Measurements from ENCODE around the gene MYO1F.
"Not testable (repeated sequence)": the region's sequence is repeated elsewhere in the genome, so short reads cannot be mapped to it uniquely, and the experiment has no call there.

Gene MYO1F

DNA sequence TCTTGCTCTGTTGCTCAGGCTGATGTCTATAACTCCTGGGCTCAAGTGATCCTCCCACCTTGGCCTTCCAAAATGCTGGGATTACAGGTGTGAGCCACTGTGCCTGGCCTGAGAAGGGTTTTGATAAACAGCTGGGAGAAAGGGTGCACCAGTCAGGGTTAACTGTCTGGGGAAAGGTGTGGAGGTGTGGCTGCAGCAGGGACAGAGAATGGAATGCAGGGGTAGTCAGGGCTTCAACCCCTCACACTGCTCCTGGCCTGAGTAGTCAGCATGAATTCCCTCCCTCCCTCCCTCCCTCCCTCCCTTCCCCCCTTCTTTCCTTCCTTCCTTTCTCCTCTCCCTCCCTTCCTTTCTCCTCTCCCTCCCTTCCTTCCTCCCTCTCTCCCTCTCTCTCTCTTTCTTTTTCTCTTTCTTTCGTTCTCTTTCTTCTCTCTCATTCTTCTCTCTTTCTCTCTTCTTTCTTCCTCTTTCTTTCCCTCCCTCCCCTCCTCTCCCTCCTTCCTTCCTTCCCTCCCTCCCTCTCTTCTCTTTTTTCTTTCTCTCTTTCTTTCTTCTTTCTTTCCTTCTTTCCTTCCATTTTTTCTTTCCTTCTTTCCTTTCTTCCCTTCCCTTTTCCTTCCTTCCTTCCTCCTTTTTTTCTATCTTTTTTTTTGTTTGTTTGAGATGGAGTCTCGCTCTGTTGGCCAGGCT, 16.0 kb downstream of the MYO1F start:
- DNase-seq, result no peak

DNA sequence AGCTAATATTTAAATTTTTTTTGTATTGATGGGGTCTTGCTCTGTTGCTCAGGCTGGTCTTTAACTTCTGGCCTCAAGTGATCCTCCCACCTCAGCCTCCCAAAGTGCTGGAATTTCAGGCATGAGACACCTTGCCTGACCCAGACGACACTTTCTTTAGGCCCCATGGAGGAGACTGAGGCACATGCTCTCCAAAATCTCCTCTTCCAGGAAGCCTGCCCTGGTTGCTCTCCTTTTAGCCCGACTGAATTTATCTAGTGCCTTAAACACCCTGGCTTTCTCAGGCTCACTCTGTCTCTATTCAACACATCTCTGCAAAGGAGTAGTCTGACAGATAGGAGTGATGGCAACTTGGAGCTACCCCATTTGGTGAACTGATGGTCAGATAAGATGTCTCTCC, 18.9 kb downstream of the MYO1F start:
- DNase-seq, result no peak

DNA sequence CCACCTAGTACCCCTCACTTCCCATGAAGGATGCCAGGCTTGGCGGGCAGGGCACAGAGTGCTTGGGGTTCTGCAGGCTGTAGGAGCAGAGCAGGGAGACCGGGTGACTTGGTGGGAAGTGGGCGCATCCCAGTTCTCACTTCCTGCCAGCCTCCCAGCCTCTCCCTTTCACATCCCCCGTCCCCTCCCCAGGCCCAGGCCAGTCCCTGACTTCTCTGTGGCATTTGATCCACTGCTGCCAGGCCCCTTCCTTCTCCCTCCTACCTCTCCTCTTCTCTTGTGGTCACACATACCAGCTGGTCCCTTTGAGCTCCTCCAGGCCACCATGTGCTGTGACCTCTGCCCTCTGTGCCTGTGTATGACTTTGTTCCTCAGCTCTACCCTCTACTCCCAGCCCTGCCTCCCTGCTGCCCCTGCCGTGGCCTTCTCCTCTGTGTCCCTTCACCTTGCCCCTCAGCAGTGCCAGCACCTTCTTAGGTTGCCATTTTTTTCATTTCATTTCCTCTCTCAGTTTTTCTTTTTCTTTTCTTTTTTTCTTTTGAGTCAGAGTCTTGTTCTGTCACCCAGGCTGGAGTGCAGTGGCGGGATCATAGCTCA, 19.5 kb downstream of the MYO1F start:
- no peak for DNase-seq

- DNase-seq, result not testable (repeated sequence)
Observed at GRCh38 chr19:8553729-8554128, 23.5 kb downstream of the MYO1F start.

GRCh38 chr19:8552810-8553209, 24.4 kb downstream of the MYO1F start:
- DNase-seq, result no peak

GRCh38 chr19:8550070-8550469, 27.2 kb downstream of the MYO1F start:
- no peak for DNase-seq

GRCh38 chr19:8545743-8546142, 31.5 kb downstream of the MYO1F start:
- no peak for DNase-seq

GRCh38 chr19:8544168-8544567, 33.1 kb downstream of the MYO1F start:
- no peak for DNase-seq

- DNase-seq, result no peak
Observed at GRCh38 chr19:8539621-8540149, 37.6 kb downstream of the MYO1F start.

GRCh38 chr19:8537099-8537498, 40.1 kb downstream of the MYO1F start:
- no peak for DNase-seq

DNA sequence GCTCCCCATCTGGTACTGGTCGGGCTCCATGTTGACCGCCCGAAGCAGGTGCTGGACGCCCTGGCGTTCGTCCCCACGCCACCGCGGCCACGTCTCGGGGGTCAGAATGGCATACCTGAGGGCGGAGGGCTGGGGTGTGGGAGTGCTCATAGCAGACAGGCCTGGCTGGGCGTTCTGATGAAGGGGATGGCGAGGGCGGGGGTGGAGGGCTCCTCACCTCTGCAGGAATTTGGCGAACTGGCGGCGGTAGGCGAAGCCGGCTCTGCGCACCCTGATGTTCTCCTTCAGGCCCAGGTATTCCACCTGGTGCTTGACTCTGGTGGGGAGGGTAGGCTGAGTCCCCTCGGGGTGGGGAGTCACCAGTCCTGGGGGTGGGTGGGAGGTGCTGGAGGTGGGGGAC, 41.0 kb downstream of the MYO1F start:
- no peak for DNase-seq

DNA sequence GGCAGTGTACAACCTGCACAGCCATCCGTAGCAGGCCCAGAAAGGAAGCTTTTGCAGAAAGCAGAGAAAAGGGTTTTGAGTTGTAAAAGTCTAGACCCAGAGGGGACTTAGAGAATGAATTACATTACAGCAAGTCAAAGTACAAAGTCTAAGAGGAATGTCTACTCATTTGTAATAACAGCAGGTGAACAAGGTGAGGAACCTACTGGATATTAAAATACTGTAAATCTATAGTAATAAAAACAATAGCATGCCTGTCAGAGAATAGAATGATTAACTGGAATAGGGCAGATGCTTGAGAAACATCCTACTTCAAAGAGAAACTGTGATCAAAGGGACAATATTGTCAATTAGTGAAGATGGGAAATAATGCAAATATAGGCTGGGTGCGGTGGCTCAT, 45.0 kb downstream of the MYO1F start:
- no peak for DNase-seq

DNA sequence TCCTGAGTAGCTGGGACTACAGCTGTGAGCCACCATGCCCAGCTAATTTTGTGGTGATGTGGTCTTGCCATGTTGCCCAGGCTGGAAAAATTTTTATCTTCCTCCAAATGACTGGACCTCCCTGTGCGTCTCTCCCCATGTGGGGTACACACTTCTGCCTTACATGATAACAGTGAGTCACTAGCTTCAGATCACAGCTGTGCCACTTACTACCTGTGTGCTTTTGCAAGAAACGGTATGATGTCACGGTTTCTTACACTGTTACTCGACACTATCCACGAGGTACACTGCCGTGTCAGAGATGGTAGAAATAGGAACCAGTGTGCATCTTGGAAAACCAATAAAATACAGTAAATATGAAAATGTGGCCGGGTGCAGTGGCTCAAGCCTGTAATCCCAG, 45.8 kb downstream of the MYO1F start:
- DNase-seq, result no peak

DNA sequence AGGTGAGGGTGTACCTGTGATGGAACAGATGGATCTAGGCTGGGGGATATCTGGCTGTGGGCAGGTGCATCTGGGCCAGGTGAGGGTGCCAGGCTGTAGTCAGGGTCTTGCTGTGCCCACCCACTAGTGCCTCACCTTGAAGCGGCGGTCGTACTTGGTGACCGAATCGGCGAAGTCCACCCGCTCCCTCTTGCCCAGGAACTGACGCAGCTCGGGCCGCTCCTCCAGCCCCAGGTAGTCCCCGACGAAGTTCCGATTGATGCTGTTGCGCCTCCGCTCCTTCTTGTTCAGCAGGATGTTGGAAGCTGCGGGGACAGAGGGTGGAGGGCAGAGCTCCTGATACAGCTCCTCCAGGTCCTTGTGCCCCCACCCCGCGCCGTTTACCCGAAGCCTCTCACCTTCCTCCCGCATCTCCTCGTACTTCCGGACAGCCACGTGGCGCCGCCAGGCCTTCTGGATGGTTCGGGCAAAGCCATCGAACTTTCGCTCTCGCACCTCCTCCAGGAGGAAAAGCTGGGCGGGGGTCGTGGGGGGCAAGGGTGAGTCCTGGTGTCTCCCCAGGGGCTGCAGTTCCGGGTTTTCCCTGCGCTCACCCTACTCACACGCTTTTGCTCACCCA, 47.1 kb downstream of the MYO1F start:
- DNase-seq, result no peak

DNA sequence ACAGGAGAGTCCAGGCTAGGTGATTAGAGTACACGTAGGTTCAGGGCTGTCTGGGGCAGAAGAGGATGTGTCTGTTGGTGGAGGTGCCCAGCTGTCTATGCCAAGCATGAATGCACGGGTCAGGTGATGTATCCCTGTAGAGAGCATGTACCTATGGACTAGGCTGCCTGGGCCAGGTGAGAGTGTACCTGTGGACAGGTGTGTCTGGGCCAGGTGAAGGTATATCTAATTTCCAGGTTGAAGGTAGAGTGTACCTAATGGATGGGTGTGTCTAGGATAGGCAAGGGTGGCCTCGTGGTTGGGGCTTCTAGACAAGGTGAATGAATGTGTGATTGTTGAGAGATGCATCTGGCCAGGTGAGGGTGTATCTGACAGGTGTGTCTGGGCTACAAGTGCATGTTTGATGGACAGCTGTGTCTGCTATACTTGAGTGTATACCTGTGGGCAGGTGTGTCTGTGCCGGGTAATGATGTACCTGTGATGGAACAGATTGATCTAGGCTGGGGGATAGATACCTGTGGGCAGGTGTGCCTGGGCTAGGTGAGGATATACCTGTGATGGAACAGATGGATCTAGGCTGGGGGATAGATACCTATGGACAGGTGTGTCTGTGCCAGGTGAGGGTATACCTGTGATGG, 47.8 kb downstream of the MYO1F start:
- no peak for DNase-seq

DNA sequence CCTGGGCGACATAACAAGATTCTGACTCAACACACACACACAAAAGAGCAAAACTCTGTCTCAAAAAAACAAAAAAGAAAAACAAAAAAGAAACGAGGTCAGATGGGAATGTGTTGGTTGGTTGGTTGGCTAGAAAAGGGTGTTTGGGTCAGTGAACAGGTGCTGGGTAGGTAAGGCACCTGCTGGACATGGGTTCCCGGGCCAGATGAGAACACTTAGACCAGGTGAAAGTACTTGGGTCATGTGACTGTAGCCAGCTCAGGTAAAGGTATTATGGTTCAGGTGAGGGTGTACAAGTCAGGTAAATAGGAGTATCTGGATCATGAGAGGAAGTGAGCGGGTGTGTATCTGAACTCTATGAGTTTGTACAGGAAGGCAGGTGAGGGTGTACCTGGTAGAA, 48.7 kb downstream of the MYO1F start:
- no peak for DNase-seq

- DNase-seq, result no peak
Observed at GRCh38 chr19:8526345-8527091, 50.7 kb downstream of the MYO1F start.

GRCh38 chr19:8525401-8525684, 51.9 kb downstream of the MYO1F start:
- no peak for DNase-seq

DNA sequence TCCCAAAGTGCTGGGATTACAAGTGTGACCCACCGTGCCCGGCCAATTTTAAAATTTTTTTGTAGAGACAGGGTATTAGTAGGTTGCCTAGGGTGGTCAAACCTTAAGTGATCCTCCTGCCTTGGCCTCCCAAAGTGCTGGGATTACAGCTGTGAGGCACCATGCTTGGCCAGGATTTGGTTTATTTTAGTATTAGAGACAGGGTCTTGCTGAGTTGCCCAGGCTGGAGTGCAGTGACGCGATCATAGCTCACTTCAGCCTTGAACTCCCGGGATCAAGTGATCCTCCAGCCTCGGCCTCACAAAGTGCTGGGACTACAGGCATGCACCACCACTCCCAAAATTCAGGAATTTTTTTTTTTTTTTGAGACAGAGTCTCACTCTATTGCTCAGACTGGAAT, 57.9 kb downstream of the MYO1F start:
- no peak for DNase-seq

DNA sequence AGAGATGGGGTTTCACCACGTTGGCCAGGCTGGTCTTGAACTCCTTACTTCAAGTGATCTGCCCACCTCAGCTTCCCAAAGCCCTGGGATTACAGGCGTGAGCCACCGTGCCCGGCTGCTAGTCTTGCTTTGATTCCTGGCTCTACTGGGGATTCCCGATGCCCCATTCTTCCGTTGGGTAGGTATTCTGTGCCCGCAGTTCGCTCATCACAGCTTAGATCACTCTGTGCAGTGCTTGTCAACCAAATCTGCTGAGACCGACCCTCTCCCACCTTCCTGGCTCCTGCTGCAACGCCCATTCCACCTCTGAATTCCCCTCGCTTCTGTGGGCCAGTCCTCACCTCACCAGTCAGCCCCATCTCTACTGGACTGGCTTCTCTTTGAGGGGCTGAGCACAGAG, 58.7 kb downstream of the MYO1F start:
- DNase-seq, result no peak

DNA sequence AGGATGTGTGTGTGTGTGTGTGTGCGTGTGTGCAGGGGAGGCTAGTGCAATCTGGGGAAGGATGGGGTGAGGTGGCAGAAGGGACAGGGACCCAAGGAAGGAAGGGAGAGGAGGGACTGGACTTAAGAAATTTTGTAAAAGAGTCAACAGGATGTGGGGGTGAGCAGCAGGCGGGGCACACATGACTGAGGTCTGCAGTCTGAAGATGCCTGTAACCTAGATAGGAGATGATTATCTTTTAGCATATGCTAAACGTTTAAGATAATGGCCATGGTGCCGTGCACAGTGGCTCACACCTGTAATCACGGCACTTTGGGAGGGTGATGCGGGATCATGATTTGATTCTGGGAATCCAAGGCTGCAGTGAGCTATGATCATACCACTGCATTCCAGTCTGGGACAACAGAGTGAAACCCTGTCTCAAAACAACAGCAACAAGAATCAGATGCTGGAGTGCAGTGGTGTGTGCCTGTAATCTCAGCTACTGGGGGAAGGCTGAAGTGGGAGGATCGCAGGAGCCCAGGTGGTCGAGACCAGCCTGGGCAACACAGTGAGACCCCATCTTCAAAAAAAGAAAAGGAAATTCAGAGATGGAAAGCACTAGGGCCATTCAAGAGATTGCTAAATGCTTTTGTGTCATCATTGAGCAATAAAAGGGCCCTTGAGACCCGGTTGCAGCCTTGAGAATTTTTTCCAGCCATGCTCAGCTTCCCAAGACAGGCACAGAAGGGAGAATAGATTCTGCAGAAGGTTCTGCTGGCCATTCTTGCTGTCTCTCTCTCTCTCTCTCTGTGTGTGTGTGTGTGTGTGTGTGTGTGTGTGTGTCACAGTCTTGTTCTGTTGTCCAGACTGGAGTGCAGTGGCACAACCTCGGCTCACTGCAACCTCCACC, 59.4 kb downstream of the MYO1F start:
- no peak for DNase-seq

DNA sequence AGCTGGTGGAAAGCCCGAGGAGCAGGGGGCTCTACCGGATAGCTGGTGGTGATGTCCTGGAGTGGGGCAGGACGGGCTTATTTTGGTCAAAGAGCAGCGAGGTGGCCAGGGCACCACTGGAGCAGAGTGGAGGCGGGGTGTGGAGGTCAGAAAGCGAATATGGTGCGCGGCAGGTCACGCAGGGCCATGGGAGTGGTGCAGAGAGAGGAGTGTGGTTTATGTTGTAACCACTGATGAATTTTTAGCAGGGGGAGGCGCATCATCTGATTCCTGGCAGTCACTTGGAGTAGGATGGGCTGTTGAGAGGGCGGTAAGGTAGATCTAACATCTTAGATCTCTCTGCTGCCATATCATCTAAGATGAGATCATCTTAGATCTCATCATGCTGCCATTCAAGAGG, 61.9 kb downstream of the MYO1F start:
- DNase-seq, result no peak

Measured in cerebellar nuclear complex (tissue), 1 donor.